Measurements from ENCODE around the gene SH3BGRL3. TPM values are rescaled to one million over a fixed set of nuclear protein-coding genes. Genes with fewer than 3 reads are reported as not detected.

The SH3BGRL3 gene
- total RNA-seq, 4 donors from 2014 or later, result 52.7 to 81.7 (median 59.8) TPM

DNA sequence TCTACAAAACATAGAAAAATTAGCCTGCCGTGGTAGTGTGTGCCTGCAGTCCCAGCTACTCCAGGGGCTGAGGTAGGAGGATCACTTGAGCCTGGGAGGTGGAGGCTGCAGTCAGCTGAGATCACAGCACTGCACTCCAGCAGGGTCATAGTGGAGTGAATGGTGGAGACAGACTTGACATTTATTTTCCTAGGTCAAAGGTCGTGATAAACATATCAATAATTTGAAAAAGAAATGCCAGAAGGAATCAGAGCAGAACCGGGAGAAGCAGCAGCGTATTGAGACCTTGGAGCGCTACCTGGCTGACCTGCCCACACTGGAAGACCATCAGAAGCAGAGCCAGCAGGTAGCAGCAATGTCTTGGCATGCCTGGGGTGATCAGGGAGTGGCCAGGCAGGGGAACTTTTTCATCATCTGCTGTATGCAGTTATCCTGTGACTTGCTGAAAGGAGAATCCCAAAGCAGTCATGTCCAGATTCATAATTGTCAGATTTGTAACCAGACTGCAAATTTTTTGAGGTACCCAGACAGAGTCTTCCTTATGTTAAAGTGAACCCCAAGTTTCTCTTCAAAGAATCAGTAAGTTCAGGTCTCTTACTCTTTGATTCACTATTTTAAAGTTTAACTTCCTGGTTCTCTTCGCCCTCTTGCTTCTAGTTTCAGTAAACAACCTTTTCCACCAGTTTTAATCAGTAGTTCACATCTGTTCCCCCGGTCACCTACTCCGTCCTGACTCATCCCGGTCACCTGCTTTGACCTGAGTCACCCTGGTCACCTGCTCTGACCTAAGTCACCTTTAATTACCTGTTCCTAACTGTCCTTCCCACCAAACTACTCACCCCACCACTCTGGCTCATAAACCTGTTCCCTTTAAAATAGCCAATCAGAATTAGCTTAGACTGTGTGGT is 11.3 kb upstream of the SH3BGRL3 start:
- TF ChIP-seq EP300 (IDR thresholded peaks at IDR 0.05) (no peak), POLR2A (IDR thresholded peaks at IDR 0.05; ENCODE audit: low read depth) (no peak), POLR2AphosphoS5 (IDR thresholded peaks at IDR 0.05) (no peak)
- TF ChIP-seq, protein P1, sequence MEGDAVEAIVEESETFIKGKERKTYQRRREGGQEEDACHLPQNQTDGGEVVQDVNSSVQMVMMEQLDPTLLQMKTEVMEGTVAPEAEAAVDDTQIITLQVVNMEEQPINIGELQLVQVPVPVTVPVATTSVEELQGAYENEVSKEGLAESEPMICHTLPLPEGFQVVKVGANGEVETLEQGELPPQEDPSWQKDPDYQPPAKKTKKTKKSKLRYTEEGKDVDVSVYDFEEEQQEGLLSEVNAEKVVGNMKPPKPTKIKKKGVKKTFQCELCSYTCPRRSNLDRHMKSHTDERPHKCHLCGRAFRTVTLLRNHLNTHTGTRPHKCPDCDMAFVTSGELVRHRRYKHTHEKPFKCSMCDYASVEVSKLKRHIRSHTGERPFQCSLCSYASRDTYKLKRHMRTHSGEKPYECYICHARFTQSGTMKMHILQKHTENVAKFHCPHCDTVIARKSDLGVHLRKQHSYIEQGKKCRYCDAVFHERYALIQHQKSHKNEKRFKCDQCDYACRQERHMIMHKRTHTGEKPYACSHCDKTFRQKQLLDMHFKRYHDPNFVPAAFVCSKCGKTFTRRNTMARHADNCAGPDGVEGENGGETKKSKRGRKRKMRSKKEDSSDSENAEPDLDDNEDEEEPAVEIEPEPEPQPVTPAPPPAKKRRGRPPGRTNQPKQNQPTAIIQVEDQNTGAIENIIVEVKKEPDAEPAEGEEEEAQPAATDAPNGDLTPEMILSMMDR (IDR thresholded peaks at IDR 0.05), result no peak
- Histone ChIP-seq H3K27me3 (no peaks in the 10 kb centered on the region), H3K36me3 (peaks cover 17 to 82% (median 38%) of the 10 kb centered on the region in 4 donors), H3K4me3 (no peak overlapping the region), H3K27ac (replicated peaks in 1 of 4) (no peak overlapping the region), H3K4me1 (no peaks in the 10 kb centered on the region), H3K9me3 (no peaks in the 10 kb centered on the region)
- WGBS, result 96% methylated on average over 9 of the region's 9 CpGs
- DNase-seq (ENCODE audit: extremely low spot score), result no peak
- intact Hi-C loops (cut with DNase I), result no loop called here

DNA sequence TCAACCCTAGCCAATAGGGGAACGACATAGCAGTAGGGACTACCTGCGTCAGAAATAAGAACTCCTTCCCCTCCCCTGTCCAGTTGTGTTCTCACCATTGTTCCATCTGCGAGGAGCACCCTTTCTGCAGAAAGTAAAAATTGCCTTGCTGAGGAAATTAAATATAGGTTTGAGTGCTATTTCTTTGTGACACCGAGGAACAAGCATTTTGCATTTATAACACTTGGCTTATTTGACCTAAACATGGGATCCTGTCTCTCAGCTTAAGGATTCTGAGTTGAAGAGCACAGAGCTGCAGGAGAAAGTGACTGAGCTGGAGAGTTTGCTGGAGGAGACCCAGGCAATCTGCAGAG is 10.7 kb upstream of the SH3BGRL3 start:
- Histone ChIP-seq H3K4me3 (no peak overlapping the region), H3K27me3 (no peaks in the 10 kb centered on the region), H3K27ac (replicated peaks in 1 of 4) (no peak overlapping the region), H3K4me1 (no peaks in the 10 kb centered on the region), H3K36me3 (peaks cover 17 to 79% (median 31%) of the 10 kb centered on the region in 4 donors), H3K9me3 (no peaks in the 10 kb centered on the region)
- WGBS, result 94% methylated on average over 4 of the region's 4 CpGs
- intact Hi-C loops (cut with DNase I), result no loop called here
- no peak for TF ChIP-seq POLR2A (IDR thresholded peaks at IDR 0.05; ENCODE audit: low read depth)
- TF ChIP-seq EP300 (IDR thresholded peaks at IDR 0.05), result no peak
- TF ChIP-seq POLR2AphosphoS5 (IDR thresholded peaks at IDR 0.05), result no peak
- TF ChIP-seq, protein P1 (IDR thresholded peaks at IDR 0.05), result no peak
- DNase-seq (ENCODE audit: extremely low spot score), result no peak

DNA sequence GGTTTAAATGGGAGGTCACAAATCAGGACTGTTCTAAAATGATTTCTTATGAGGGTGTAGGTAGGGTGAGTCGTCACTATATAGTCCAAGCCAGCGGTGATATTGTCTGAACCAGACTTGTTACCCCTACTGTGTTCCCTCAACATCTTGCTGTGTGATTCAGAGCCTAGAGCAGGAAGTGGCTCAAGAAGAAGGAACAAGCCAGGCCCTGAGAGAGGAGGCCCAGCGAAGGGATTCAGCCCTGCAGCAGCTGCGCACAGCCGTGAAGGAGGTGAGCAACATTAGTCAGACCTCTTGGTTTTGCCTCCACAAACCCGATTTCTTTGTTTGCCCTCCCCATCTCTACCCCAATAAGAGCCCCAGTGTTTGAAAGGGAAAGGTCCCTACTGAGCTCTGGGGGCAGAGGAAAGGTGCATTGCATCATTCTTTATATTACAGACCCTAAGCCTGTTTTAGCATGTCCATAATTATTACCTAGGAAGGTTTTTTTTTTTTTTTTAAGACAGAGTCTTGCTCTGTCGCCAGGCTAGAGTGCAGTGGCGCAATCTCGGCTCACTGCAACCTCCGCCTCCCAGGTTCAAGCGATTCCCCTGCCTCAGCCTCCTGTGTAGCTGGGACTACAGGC is 5.0 kb upstream of the SH3BGRL3 start:
- no peak for DNase-seq (ENCODE audit: extremely low spot score)
- peaks cover 0 to 74% (median 23%) of the 10 kb centered on the region in 4 donors for H3K36me3 ChIP-seq
- H3K27ac ChIP-seq (replicated peaks in 1 of 4), result peak overlapping the region; percentile 85 to 96 (median 91)
- H3K4me3 ChIP-seq, result no peak overlapping the region
- WGBS, result 71% methylated on average over 11 of the region's 11 CpGs
- H3K9me3 ChIP-seq, result no peaks in the 10 kb centered on the region
- no peaks in the 10 kb centered on the region for H3K27me3 ChIP-seq
- intact Hi-C loops (cut with DNase I), result loop anchor here (1.0 kb wide), 1 partner anchor 46 kb away; no protein-coding TSS in a partner anchor
- TF ChIP-seq POLR2A (IDR thresholded peaks at IDR 0.05; ENCODE audit: low read depth) (no peak), POLR2AphosphoS5 (IDR thresholded peaks at IDR 0.05) (no peak), EP300 (IDR thresholded peaks at IDR 0.05) (no peak)
- TF ChIP-seq, protein P1 (IDR thresholded peaks at IDR 0.05), result no peak
- peaks cover 34 to 50% (median 46%) of the 10 kb centered on the region in 4 donors for H3K4me1 ChIP-seq

DNA sequence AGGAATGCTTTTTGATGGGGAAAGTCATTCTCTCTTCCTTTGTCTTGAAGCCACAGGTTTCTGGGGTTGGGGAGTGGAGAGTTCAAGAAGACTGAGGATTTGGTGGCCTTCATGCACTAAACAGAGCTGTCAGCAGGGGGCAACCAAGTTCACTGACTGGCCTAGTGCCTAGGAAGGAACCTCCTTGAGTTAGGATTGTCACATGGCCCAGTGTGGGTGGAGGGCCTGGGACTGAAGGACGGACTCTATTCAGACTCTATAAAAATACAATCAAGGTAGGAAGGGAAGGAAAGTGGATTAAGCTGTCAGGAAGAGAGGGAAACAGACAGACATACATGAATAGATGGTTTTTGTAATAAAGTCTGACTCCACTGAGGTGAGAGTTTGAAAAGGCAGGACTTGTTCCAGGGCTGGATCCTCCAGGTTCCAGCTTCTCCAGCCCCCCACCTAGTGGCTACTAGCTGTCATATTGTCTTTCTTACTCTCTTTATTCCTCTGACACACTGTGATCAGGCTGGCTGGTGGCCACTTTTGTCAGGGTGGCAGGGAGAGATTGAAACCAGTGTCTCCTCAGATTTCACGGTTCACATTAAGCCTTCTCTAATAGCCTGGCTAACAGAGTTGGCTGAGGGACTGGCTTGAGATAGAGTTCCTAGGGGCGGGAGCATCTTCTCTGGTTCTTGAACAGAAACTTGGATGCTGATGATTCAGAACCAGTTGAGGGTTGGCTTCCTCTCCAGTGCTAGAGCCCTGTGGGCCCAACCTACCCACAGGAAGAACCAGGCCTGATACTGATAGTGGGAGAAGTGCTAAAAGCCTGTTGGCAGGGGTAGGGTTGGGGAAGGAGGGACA is 4.1 kb upstream of the SH3BGRL3 start:
- peak; percentile 55 to 77 for TF ChIP-seq POLR2AphosphoS5 (IDR thresholded peaks at IDR 0.05)
- TF ChIP-seq EP300 (IDR thresholded peaks at IDR 0.05), result no peak
- TF ChIP-seq POLR2A (IDR thresholded peaks at IDR 0.05; ENCODE audit: low read depth), result no peak
- TF ChIP-seq, protein P1 (IDR thresholded peaks at IDR 0.05), result peak; percentile 80 to 95 (median 84)
- Histone ChIP-seq H3K9me3 (no peaks in the 10 kb centered on the region), H3K27ac (replicated peaks in 1 of 4) (peak overlapping the region; percentile 85 to 96 (median 91)), H3K27me3 (no peaks in the 10 kb centered on the region), H3K4me1 (peaks cover 43 to 54% (median 53%) of the 10 kb centered on the region in 4 donors), H3K36me3 (peaks cover 0 to 68% (median 22%) of the 10 kb centered on the region in 4 donors), H3K4me3 (peak overlapping the region in 1 of 4 donors; percentile 1)
- intact Hi-C loops (cut with DNase I), result loop anchor here (1.0 kb wide), 1 partner anchor 45 kb away; no protein-coding TSS in a partner anchor
- peak; percentile 95 for DNase-seq (ENCODE audit: extremely low spot score)
- 14% methylated on average over 3 of the region's 3 CpGs for WGBS

Data from esophagus muscularis mucosa (tissue), 4 donors.